Stimulated activated CD8-positive, alpha-beta memory T cell treated with anti-CD3 and anti-CD28 coated beads, Interleukin-2, amount 100 ng/mL, for 1 hour (primary cell): ENCODE data around the gene GNG2.

Experiments used
- DNase-seq, 2 donors: peaks; one replicate each; pipeline ENCODE4 v3.0.0-alpha.2; 2020; ENCODE audit warnings: low read depth in 2 of 2

The GNG2 gene

GRCh38 chr14:51939755-51940301, 79.4 kb downstream of the GNG2 start:
- no peak for DNase-seq

- DNase-seq = no peak
Observed at GRCh38 chr14:51942971-51943370, 82.6 kb downstream of the GNG2 start.

GRCh38 chr14:51950007-51950406, 89.6 kb downstream of the GNG2 start:
- DNase-seq = no peak

DNA sequence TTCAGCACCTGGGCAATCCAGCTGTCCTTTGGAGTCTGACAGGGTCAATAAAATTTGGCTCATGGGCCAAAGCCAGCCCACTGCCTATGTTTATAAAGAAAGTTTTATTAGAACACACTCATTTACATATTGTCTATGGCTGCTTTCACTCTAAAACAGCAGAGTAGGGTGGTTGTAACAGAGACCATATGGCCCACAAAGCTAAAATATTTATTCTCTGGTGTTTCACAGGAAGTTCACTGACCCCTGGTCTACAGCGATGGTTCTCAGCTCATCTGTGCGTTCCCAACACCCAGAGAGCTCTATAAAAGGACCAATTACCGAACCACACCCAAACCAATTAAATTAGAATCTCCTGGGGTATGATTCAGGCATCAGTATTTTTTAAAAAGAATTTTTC, 91.2 kb downstream of the GNG2 start:
- DNase-seq = no peak

DNA sequence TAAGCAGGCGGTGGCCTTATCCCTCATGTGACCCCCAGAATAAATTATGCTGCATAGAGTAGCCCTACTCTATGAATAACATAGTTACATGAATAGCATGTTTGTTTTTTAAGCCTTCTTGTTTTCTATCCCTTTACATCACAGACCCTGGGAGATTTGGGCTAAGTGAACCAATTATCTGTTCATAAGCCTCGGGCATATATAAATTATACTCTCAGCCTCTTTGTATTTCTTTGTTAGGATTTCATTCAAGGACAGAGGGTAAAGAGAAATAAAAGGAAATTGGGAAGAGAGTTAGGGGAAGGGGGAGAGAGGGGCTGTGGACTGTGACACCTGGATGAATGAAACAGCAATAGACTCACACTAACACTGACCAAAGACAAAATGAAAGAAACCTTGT, 93.6 kb downstream of the GNG2 start:
- no peak for DNase-seq

- no peak for DNase-seq
Observed at GRCh38 chr14:51954657-51955056, 94.2 kb downstream of the GNG2 start.

GRCh38 chr14:51957950-51958349, 97.5 kb downstream of the GNG2 start:
- DNase-seq = no peak

DNA sequence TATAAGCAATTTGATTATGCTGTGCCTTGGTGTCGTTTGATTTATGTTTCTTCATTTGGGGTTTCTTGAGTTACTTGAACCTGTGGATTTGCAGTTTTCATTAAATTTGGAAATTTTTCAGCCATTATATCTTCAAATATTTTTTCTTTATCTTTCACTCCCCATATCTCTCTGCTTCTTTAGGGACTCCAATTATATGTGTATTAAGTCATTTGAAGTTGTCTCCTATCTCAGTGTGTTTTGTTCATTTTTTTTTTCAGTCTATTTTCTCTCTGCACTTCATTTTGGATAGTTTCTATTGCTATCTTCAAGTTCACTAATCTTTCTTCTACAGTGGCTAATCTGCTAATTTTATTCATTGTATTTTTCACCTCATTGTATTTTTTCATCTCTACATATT, 99.5 kb downstream of the GNG2 start:
- DNase-seq = no peak

DNA sequence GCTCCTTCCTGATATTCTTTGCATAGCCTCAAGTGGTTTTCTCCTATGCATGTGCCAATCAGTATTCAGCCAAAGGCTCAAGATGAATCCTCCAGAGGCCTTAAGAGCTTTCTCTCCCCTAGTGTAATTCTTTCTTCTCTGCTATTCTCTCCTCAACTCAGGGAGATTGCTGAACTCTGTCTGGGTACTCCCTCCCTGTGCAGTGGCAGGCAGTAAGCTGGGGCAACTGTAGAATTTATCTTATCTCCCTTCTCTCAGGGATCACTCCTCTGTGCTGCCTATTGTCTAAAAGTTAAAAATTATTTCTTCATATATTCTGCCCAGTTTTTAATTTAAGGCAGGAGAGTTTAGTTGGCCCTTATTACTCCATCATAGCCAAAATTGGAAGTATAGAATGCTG, 100.5 kb downstream of the GNG2 start:
- no peak for DNase-seq

GRCh38 chr14:51962711-51963110, 102.3 kb downstream of the GNG2 start:
- DNase-seq = no peak

GRCh38 chr14:51963286-51963685, 102.9 kb downstream of the GNG2 start:
- DNase-seq = no peak

DNA sequence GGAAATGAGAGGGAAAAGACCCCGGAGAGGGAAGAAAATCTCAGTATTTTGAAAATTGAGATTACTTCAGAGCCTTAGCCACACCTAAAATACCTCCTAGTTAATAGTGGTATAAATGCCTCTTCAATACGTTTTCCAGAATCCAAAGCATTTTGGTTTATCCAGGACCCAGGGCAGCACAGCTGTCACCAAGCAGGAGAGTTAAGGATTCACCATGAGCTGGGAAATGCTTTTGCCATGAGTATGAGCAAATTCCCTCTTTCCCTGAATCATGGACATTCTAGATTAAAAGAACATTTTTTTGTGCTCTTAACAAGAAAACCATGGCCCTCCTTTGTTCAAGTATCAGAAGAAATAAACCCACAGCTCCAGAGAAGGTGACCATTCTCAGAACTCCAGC, 107.1 kb downstream of the GNG2 start:
- no peak for DNase-seq

GRCh38 chr14:51969852-51970540, 109.6 kb downstream of the GNG2 start:
- no peak for DNase-seq

GRCh38 chr14:51972566-51972965, 112.2 kb downstream of the GNG2 start:
- no peak for DNase-seq

- no peak for DNase-seq
Observed at GRCh38 chr14:51977075-51977474, 116.7 kb downstream of the GNG2 start.

DNA sequence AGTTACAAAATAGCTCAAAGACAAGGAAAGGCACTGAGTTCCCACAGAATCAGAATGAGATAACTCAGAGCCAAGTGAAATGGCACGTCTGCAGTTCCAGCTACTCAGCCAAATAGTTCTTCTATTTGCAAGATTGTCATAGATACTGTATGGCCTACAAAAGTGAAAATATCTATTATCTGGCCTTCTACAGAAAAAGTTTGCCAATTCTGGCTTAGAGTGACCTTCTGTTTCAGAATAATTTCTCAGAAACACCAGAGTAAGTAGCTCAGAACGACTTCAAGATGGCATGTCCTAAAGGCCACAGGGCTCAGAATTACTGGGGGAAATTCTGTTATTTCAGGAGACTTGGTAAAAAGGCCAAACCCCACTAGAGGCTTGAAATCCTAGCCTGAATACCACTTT, 118.3 kb downstream of the GNG2 start:
- no peak for DNase-seq

DNA sequence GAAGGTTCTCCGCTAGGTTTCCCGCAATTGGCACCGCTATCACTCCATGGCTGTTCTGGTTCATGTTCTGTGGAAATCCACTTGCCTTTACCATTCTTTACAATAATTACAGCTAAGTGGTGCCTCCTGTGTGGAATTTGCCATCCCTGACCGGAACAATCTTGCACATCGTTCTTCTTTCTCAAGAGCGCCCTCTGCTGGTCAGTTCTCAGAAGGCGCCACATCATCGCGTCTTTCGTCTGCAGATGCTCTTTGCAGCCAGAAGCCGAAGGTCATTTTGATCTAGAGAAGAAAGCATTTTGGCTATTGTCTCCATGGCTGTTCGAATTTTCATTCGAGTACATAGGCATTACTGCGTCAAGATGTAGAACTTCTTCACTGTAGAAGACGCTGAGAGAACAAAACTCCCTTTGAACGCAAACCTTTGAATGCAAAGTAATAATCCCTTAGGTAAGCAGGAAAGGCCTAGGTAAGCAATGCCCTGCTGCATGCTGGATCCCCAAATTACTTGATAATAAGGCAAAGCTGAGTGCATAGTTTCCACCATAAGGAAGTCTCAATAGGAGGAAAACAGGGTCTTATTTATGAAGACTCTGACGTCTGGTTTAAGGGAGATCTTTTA, 118.8 kb downstream of the GNG2 start:
- peak; percentile 66 to 73 for DNase-seq

- no peak for DNase-seq
Observed at GRCh38 chr14:51981218-51981854, 120.9 kb downstream of the GNG2 start.

GRCh38 chr14:51988221-51988620, 127.8 kb downstream of the GNG2 start:
- DNase-seq = no peak

- peak; percentile 81 to 85 for DNase-seq
Observed at GRCh38 chr14:51989293-51990234, 129.2 kb downstream of the GNG2 start, which contains the start of gene RTRAF. TSS of gene RTRAF (plus strand) at chr14:51989546. CDS start at chr14:51989640, 94 bp downstream.

- no peak for DNase-seq
Observed at GRCh38 chr14:51990488-51990887, 130.1 kb downstream of the GNG2 start.
